Measurements from ENCODE around the gene LARP4. TPM values are rescaled to one million over a fixed set of nuclear protein-coding genes. Genes with fewer than 3 reads are reported as not detected.
"Not testable (repeated sequence)": the region's sequence is repeated elsewhere in the genome, so short reads cannot be mapped to it uniquely, and the experiment has no call there.

The LARP4 gene
- total and polyA plus RNA-seq, 7 donors, result 21.2 to 89.5 (median 73.5) TPM

GRCh38 chr12:50354908-50355307 lies 45.8 kb upstream of the LARP4 start:
- peaks cover 6% of the 10 kb centered on the region for H3K4me1 ChIP-seq
- no peak overlapping the region for H3K4me3 ChIP-seq
- no peaks in the 10 kb centered on the region for H3K9me3 ChIP-seq
- TF ChIP-seq CTCF (IDR thresholded peaks at IDR 0.05), result no peak
- no peak overlapping the region for H3K27ac ChIP-seq
- no peaks in the 10 kb centered on the region for H3K27me3 ChIP-seq (ENCODE audit: insufficient read depth in 3 of 3, low read length in 2 of 3)
- WGBS, 3 donors, result 44 to 54% (median 49%) methylated on average over 2 of the region's 2 CpGs
- no peak for ATAC-seq
- H3K36me3 ChIP-seq (ENCODE audit: insufficient read depth in 1 of 2, low read depth in 1 of 2), result no peaks in the 10 kb centered on the region
- intact Hi-C loops (cut with DNase I), result no loop called here
- no peak for DNase-seq

GRCh38 chr12:50355365-50355764 lies 45.3 kb upstream of the LARP4 start:
- Histone ChIP-seq H3K27ac (no peak overlapping the region), H3K27me3 (ENCODE audit: insufficient read depth in 3 of 3, low read length in 2 of 3) (no peaks in the 10 kb centered on the region), H3K4me3 (no peak overlapping the region), H3K4me1 (peaks cover 10% of the 10 kb centered on the region), H3K9me3 (no peaks in the 10 kb centered on the region), H3K36me3 (ENCODE audit: insufficient read depth in 1 of 2, low read depth in 1 of 2) (no peaks in the 10 kb centered on the region)
- TF ChIP-seq CTCF (IDR thresholded peaks at IDR 0.05), result no peak
- DNase-seq (no peak), ATAC-seq (no peak)
- intact Hi-C loops (cut with DNase I), result no loop called here
- 97 to 99% (median 98%) methylated on average over 4 of the region's 4 CpGs for WGBS, 3 donors

GRCh38 chr12:50362671-50363070 lies 38.0 kb upstream of the LARP4 start:
- 94 to 96% (median 95%) methylated on average over 4 of the region's 4 CpGs for WGBS, 3 donors
- Histone ChIP-seq H3K27me3 (ENCODE audit: insufficient read depth in 3 of 3, low read length in 2 of 3) (no peaks in the 10 kb centered on the region), H3K9me3 (no peaks in the 10 kb centered on the region), H3K4me3 (no peak overlapping the region), H3K27ac (no peak overlapping the region), H3K4me1 (peaks cover 10% of the 10 kb centered on the region), H3K36me3 (ENCODE audit: insufficient read depth in 1 of 2, low read depth in 1 of 2) (no peaks in the 10 kb centered on the region)
- intact Hi-C loops (cut with DNase I), result no loop called here
- no peak for ATAC-seq
- DNase-seq, result no peak
- no peak for TF ChIP-seq CTCF (IDR thresholded peaks at IDR 0.05)

GRCh38 chr12:50363141-50363540 lies 37.5 kb upstream of the LARP4 start:
- H3K4me3 ChIP-seq, result no peak overlapping the region
- intact Hi-C loops (cut with DNase I), result no loop called here
- no peak for DNase-seq
- no peaks in the 10 kb centered on the region for H3K36me3 ChIP-seq (ENCODE audit: insufficient read depth in 1 of 2, low read depth in 1 of 2)
- H3K27me3 ChIP-seq (ENCODE audit: insufficient read depth in 3 of 3, low read length in 2 of 3), result no peaks in the 10 kb centered on the region
- ATAC-seq, result no peak
- peaks cover 10% of the 10 kb centered on the region for H3K4me1 ChIP-seq
- TF ChIP-seq CTCF (IDR thresholded peaks at IDR 0.05), result no peak
- WGBS, 3 donors, result 83 to 85% (median 85%) methylated on average over 5 of the region's 5 CpGs
- no peaks in the 10 kb centered on the region for H3K9me3 ChIP-seq
- H3K27ac ChIP-seq, result no peak overlapping the region

GRCh38 chr12:50365709-50366406 lies 34.8 kb upstream of the LARP4 start:
- Histone ChIP-seq H3K27me3 (ENCODE audit: insufficient read depth in 3 of 3, low read length in 2 of 3) (no peaks in the 10 kb centered on the region), H3K4me1 (no peaks in the 10 kb centered on the region), H3K27ac (no peak overlapping the region), H3K4me3 (no peak overlapping the region), H3K9me3 (no peaks in the 10 kb centered on the region), H3K36me3 (ENCODE audit: insufficient read depth in 1 of 2, low read depth in 1 of 2) (no peaks in the 10 kb centered on the region)
- intact Hi-C loops (cut with DNase I), result no loop called here
- WGBS, 3 donors, result 66 to 73% (median 70%) methylated on average over 9 of the region's 9 CpGs
- TF ChIP-seq CTCF (IDR thresholded peaks at IDR 0.05), result no peak
- DNase-seq (no peak), ATAC-seq (no peak)

GRCh38 chr12:50370672-50371071 lies 30.0 kb upstream of the LARP4 start:
- H3K36me3 ChIP-seq (ENCODE audit: insufficient read depth in 1 of 2, low read depth in 1 of 2); H3K4me1 ChIP-seq; H3K27me3 ChIP-seq (ENCODE audit: insufficient read depth in 3 of 3, low read length in 2 of 3); H3K4me3 ChIP-seq; H3K9me3 ChIP-seq; H3K27ac ChIP-seq; DNase-seq; intact Hi-C loops (cut with DNase I); ATAC-seq: not testable (repeated sequence)
- WGBS, 3 donors, result 71 to 81% (median 77%) methylated on average over 7 of the region's 7 CpGs

All from psoas muscle (tissue), 8 donors.